ENCODE results near the gene ANK3.

ANK3 gene

DNA sequence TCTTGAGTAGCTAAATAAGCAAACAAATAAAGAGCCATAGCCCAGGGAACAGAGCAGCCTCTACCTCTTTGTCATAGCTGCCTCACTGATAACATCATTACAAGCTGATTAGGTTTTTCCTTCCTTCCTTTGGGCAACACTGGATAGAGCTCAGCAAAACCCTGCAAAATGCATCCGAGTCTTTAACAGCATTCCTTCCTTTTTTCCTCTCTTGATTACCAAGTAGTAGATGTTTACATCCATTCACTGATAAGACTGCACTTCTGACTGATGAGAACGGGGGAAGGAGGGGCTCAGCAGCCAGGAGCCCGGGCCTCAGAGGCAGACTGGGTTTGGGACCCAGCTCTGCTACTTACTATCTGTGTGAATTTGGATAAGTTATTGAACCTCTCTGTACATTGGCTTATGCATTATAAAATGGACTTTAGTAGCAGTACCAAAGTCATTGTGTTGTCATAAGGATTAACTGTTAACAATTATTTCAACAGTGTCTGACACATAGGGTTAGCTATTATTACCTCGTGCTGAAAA is 214.2 kb downstream of the ANK3 start:
- no peak for DNase-seq (ENCODE audit: low spot score)

GRCh38 chr10:60172363-60172990 is 217.2 kb downstream of the ANK3 start:
- no peak for DNase-seq (ENCODE audit: low spot score)

DNA sequence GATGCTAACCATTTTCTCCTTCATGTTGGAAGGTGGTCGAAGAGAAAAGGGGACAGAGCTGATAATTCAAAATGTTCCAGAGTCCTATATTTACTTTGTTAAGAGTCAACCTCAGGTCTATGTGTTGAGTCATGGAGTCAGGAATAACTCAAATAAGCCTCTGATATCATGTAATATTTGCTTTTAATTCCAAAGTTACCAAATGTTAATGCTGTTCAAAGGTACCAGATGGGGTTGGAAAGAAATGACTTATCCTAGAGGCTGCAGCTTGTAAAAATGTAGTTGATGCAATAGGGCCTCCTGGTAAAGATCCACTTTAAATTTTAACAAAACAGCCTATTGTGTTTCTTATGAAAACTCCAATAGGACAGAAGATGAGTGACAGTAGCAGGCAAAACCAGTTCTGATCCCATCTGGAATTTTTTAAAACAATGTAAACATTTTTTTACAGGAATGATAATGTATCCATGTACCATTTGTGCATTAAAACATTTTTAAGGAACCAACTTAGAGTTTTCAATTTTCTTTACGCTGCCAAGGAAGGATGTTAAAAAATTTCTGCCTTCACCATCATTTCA is 218.2 kb downstream of the ANK3 start:
- DNase-seq (ENCODE audit: low spot score) = no peak

DNA sequence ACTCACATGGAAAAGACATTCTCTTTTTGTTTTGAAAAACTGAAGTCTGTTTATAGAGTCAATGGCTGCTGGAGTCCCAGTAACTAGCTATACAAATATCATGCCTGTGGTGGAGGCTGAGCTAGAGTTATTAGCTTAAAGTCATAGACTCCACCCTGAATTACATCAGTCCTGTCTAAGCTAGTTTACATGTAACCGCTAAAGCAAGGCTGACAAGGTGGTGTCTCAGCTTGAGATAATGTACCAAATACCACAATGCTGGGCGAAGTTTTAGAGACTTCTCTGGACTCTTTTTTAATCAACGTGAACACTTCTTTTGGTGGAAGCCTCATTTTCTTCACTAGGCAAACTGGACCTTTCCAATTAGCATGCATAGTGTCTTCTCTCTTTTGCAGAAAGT is 219.4 kb downstream of the ANK3 start:
- no peak for DNase-seq (ENCODE audit: low spot score)

- no peak for DNase-seq (ENCODE audit: low spot score)
Measured at GRCh38 chr10:60169111-60169510, 220.6 kb downstream of the ANK3 start.

DNA sequence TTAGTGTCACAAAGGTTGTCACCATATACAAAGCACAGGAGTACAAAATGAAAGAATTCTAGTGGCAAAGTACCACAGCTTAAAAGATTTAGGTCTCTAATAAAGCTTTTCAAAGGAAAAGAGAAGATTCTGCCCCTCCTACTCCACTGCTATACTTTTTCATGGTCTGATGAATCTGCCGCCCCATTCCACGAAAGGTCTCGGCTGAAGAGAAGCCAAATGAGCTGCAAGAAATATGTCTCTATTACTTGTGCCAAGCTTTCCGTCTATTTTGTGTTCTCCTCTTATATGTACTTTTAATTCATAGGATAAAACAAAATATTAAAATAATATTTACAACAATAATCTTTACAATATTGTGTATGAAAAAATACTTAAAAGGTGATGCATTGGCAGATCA is 222.6 kb downstream of the ANK3 start:
- no peak for DNase-seq (ENCODE audit: low spot score)

GRCh38 chr10:60163786-60164185 is 225.9 kb downstream of the ANK3 start:
- DNase-seq (ENCODE audit: low spot score) = no peak

DNA sequence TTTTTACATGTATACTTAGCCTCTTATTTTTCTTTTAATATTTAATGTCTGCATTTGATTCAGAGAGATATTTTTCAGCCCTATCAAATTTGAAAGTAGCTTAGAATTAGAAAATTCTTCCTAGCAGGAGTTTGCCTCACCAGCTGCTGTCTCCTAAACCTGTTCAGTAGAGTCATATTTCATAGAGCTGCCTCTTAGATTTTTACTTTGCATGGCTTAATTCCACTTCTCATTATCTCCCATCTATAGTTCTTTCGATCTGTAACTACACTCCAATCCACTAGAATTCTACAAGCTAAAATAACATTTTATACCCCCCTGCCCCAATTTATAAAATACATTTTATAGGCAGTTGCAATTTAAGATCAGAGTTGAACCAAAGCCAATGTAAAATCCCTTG is 227.0 kb downstream of the ANK3 start:
- DNase-seq (ENCODE audit: low spot score) = no peak

DNA sequence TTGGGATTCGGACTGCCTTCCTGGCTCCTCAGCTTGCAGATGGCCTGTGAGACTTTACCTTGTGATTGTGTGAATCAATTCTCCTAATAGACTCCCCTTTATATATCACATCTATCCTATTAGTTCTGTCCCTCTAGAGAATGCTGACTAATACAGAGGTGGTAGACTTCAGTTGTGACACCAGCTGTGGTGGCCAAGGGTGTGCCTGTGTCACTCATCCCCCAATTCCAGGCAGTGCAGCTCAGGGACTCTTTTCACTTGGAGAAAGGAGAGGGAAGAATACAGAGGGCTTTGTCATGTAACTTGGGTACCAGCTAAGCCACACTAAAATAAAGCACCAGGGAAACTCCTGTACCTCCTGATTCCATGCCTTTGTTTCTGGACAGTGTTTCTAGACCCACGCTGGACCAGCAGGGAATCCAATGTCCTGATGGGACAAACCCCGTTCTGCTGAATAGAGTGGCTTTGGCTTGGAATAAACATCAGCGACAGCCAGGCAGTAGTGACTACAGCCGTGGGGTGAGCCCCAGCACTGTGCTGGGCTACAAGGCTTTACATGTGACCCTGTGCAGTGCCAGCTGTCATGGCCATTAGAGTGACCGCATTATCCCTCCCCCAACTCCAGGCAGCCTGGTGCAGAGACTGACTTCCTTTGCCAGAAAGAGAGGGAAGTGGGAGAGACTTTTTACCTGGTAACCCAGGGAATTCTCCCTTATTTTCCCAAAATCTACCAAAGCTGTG is 233.6 kb downstream of the ANK3 start:
- no peak for DNase-seq (ENCODE audit: low spot score)

- no peak for DNase-seq (ENCODE audit: low spot score)
Measured at GRCh38 chr10:60155099-60155877, 234.4 kb downstream of the ANK3 start.

- no peak for DNase-seq (ENCODE audit: low spot score)
Measured at GRCh38 chr10:60149003-60149402, 240.7 kb downstream of the ANK3 start.

DNA sequence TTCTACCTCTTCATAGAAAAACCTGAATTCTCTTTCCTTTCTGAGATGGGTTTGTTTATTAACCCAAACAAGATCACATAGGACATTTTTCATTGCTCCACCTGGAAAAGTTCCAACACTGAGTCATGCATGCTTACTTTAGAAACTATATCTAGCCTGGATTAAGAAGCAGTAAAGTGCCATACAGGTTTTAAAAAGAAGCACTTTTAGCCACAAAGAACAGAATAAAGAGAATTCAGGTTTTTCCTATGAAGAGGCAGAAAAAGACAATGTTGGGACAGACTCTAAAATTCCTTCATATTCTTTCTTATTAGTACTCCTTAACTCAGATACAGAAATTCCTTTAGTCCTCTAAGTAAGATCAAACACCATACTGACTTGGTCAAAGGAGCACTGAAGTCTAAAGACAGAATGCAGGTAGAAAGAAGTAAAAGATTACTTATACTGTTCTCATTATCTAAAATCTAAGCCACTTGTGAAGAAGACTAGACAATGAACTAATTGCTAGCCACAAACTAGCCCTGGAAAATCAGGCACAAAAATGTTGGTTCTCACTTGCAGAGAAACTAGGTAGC is 241.3 kb downstream of the ANK3 start:
- peak; percentile 43 for DNase-seq (ENCODE audit: low spot score)

- no peak for DNase-seq (ENCODE audit: low spot score)
Measured at GRCh38 chr10:60147576-60148265, 242.0 kb downstream of the ANK3 start.

DNA sequence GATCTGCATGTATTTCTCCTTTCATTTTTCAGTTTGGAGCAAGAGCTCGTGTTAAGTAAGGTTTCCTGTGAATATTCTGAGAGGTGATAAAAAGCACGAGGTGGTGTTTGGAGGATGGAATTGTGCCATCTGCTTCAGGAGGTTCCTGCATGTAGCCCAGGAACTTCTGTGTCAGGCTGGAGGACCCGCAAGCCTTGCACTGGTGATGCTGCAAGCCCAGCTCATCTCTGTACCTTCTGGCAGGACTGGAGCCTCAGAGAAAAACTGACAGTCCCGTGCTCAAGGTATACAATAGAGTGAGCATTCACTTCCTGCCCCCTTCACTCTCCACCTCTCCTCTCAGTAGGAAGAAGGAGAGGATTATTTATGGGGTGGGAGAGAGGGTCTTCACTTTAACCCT is 242.7 kb downstream of the ANK3 start:
- DNase-seq (ENCODE audit: low spot score) = no peak

GRCh38 chr10:60144099-60144498 is 245.6 kb downstream of the ANK3 start:
- DNase-seq (ENCODE audit: low spot score) = no peak

GRCh38 chr10:60142736-60143135 is 246.9 kb downstream of the ANK3 start:
- DNase-seq (ENCODE audit: low spot score) = no peak

GRCh38 chr10:60141896-60142559 is 247.6 kb downstream of the ANK3 start:
- no peak for DNase-seq (ENCODE audit: low spot score)

GRCh38 chr10:60140651-60141632 is 248.7 kb downstream of the ANK3 start:
- no peak for DNase-seq (ENCODE audit: low spot score)

DNA sequence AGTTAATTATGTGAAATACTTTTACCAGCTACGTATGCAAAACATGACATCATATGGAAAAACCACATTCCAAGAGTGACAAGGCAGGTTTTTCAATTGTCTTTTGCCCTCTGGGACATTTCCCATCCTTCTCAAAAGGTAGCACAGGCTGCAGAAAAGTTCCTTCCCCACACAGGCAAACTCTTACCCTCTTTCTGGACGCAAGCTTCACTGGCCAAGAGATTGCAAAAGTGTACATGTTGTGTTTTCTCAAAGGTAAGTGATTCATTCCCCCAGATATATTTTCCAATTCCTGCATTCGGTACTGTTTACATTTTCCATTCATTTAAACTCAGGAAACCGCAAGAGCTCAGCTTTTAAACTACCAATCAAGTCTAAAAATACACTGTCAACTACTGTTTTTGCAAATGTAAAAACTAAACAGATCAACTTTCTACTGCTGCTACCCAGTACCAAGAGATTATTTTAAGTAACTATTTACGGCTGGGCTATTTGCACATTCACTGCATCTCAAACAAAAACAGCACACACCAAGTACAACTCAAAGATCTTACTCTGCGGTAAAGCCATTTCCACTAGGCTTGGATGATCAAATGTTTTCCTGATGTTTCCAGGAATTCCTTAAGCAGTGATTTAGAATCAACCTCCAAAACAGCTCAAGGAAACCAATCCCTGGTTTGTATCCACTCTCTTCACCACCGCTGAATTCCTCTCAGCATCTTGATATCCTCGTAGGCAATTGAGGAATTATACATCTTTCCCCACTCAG is 249.7 kb downstream of the ANK3 start:
- no peak for DNase-seq (ENCODE audit: low spot score)

Data from GM03348 (cell line).